Measurements from ENCODE around the gene SULF2. TPM values are rescaled to one million over a fixed set of nuclear protein-coding genes. Genes with fewer than 3 reads are reported as not detected.

The SULF2 gene
- 1 to 10 TPM; 2.1 to 3.3 TPM for total RNA-seq

DNA sequence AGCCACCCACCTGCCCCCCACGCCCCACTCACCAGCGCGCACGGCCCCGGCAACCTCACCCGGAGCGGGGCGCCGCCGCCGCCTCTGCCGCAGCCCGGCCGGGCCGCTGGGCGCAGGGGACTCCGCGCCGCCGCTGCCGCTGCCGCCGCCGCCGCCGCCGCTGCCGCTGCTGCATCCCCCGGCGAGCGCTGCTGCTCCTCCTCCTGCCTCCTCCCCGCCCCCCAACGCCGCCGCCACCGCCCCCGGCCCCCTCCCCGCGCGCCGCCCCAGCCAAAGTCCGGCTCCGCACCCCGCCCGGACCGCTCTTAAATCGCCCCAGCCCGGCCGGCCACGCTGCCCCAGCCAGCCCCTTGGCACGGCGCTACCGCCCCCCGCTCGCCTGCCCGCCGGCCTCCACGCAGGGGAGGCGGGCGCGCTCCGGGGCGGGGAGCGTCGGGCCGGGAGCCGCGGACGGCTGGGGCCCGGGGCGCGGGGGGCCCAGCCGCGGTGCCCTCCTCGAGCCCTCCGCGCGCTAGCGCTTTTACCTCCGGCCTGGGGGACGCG, at the start of gene SULF2:
Gene SULF2 (minus strand): TSS at position 171 of the 543 bp plus-strand sequence. CDS start 28,118 bp downstream, outside the sequence.

Data from activated naive CD4-positive, alpha-beta T cell treated with anti-CD3 and anti-CD28 coated beads, Interleukin-2, amount 10 ng/mL, durations not matched to agents 5 hours and 36 hours (primary cell).